Esophagus muscularis mucosa (tissue), 4 donors: Measurements from ENCODE around the gene DMAP1. TPM values are rescaled to one million over a fixed set of nuclear protein-coding genes. Genes with fewer than 3 reads are reported as not detected.

ENCODE experiments used
- DNase-seq: peaks from one replicate; pipeline ENCODE4 v3.0.0-alpha.2; 2017; ENCODE audit errors: extremely low spot score
- H3K27ac ChIP-seq, 4 donors: fragments of 200-600 bp; sonication (generic); replicated peaks in 1 of 4; 1 replicate in 3 of 4; 2 replicates in 1 of 4; pipeline ENCODE4 v1.5.1; 2016 to 2019; ENCODE audit warnings: mild to moderate bottlenecking in 1 of 4
- H3K27me3 ChIP-seq, 4 donors: fragments of 200-600 bp; sonication (generic); one replicate each; pipeline versions ENCODE4 v1.5.1 to v1.6.0; 2016 to 2019
- H3K36me3 ChIP-seq, 4 donors: fragments of 200-600 bp; sonication (generic); one replicate each; pipeline ENCODE4 v1.5.1; 2016 to 2019
- H3K4me1 ChIP-seq, 4 donors: fragments of 200-600 bp; sonication (generic); one replicate each; pipeline ENCODE4 v1.5.1; 2016 to 2019
- H3K4me3 ChIP-seq, 4 donors: fragments of 200-600 bp; sonication (generic); 1 replicate in 2 of 4; 2 replicates in 2 of 4; pipeline ENCODE4 v1.5.1; 2016 to 2019; ENCODE audit warnings: mild to moderate bottlenecking in 4 of 4, moderate library complexity in 1 of 4
- H3K9me3 ChIP-seq, 4 donors: fragments of 200-600 bp; sonication (generic); 1 replicate in 3 of 4; 2 replicates in 1 of 4; pipeline ENCODE4 v1.5.1; 2016 to 2019
- CTCF ChIP-seq, 3 experiments: fragments of 200-600 bp in 2 of 3; fragments of 450-650 bp in 1 of 3; sonication (generic) in 2 of 3; IDR thresholded peaks; one replicate each; pipeline ENCODE4 v1.5.1; 2017 to 2019; ENCODE audit warnings: antibody characterized with exemption in 3 of 3, mild to moderate bottlenecking in 2 of 3, moderate library complexity in 1 of 3
- EP300 ChIP-seq: sonication (generic); formaldehyde crosslinking; IDR thresholded peaks from one replicate; pipeline ENCODE4 v1.6.1; 2017; ENCODE audit warnings: antibody characterized with exemption
- POLR2A ChIP-seq: fragments of 450-650 bp; IDR thresholded peaks from one replicate; pipeline ENCODE4 v1.6.1; 2017; ENCODE audit warnings: antibody characterized with exemption, moderate library complexity, mild to moderate bottlenecking, low read depth
- POLR2AphosphoS5 ChIP-seq, 2 donors: sonication (generic); formaldehyde crosslinking; IDR thresholded peaks; one replicate each; pipeline ENCODE4 v1.6.1; 2017; ENCODE audit warnings: antibody characterized with exemption in 2 of 2
- WGBS: methylation state at CpG from one replicate; pipeline ENCODE4 v1.1.5; 2018; 5-methylcytosine and 5-hydroxymethylcytosine counted together
- intact Hi-C: fragments of 100-400 bp; cut with DNase I; formaldehyde crosslinking; loops from one replicate; pipeline ENCODE4 v1.15.1; 2023
- total RNA-seq, 4 donors: library from RNA; depleted of rRNA; stranded (reverse); fragments of >200 nt; gene quantifications; one replicate each; pipeline versions ENCODE4 v1.1.0 to v1.2.1, GENCODE V29; 2016

DMAP1 gene
- total RNA-seq, 4 donors from 2014 or later: 24.0 to 34.6 (median 30.4) TPM

- Histone ChIP-seq H3K27ac (no peak overlapping the region), H3K36me3 (peaks cover 0 to 29% (median 2%) of the 10 kb centered on the region in 4 donors), H3K27me3 (no peaks in the 10 kb centered on the region), H3K9me3 (no peaks in the 10 kb centered on the region), H3K4me1 (no peaks in the 10 kb centered on the region), H3K4me3 (no peak overlapping the region)
- no peak for DNase-seq
- TF ChIP-seq CTCF (IDR thresholded peaks at IDR 0.05) (no peak), POLR2AphosphoS5 (IDR thresholded peaks at IDR 0.05) (no peak), EP300 (no peak)
- intact Hi-C loops: no loop called here
- 90% methylated on average over 3 of the region's 3 CpGs for WGBS
Measured at GRCh38 chr1:44230796-44231195, 17.5 kb downstream of the DMAP1 start.

GRCh38 chr1:44233593-44233992 is 20.3 kb downstream of the DMAP1 start:
- no peaks in the 10 kb centered on the region for H3K27me3 ChIP-seq
- TF ChIP-seq POLR2A: no peak
- TF ChIP-seq EP300: no peak
- TF ChIP-seq CTCF (IDR thresholded peaks at IDR 0.05): no peak
- no peak for TF ChIP-seq POLR2AphosphoS5 (IDR thresholded peaks at IDR 0.05)
- H3K27ac ChIP-seq: no peak overlapping the region
- no peak for DNase-seq
- no peak overlapping the region for H3K4me3 ChIP-seq
- no peaks in the 10 kb centered on the region for H3K9me3 ChIP-seq
- peaks cover 0 to 29% (median 2%) of the 10 kb centered on the region in 4 donors for H3K36me3 ChIP-seq
- intact Hi-C loops: no loop called here
- WGBS: 96% methylated on average over 1 of the region's 1 CpG
- peaks cover 0 to 11% (median 11%) of the 10 kb centered on the region in 4 donors for H3K4me1 ChIP-seq

- no peak for TF ChIP-seq POLR2A
- no peak for TF ChIP-seq POLR2AphosphoS5 (IDR thresholded peaks at IDR 0.05)
- no peak for TF ChIP-seq CTCF (IDR thresholded peaks at IDR 0.05)
- no peak for TF ChIP-seq EP300
- Histone ChIP-seq H3K4me1 (peaks cover 20 to 33% (median 33%) of the 10 kb centered on the region in 4 donors), H3K9me3 (no peaks in the 10 kb centered on the region), H3K27me3 (no peaks in the 10 kb centered on the region), H3K4me3 (no peak overlapping the region), H3K27ac (no peak overlapping the region), H3K36me3 (peaks cover 0 to 21% (median 2%) of the 10 kb centered on the region in 4 donors)
- no peak for DNase-seq
- 90% methylated on average over 5 of the region's 5 CpGs for WGBS
- intact Hi-C loops: no loop called here
Measured at GRCh38 chr1:44235808-44236207, 22.5 kb downstream of the DMAP1 start.

GRCh38 chr1:44236490-44237272 is 23.4 kb downstream of the DMAP1 start:
- no peaks in the 10 kb centered on the region for H3K9me3 ChIP-seq
- WGBS: over 99% methylated on average over 7 of the region's 8 CpGs
- TF ChIP-seq CTCF (IDR thresholded peaks at IDR 0.05): no peak
- TF ChIP-seq POLR2AphosphoS5 (IDR thresholded peaks at IDR 0.05): no peak
- H3K4me1 ChIP-seq: peaks cover 24 to 41% (median 41%) of the 10 kb centered on the region in 4 donors
- intact Hi-C loops: no loop called here
- no peaks in the 10 kb centered on the region for H3K27me3 ChIP-seq
- DNase-seq: no peak
- no peak overlapping the region for H3K27ac ChIP-seq
- peaks cover 0 to 13% (median 2%) of the 10 kb centered on the region in 4 donors for H3K36me3 ChIP-seq
- no peak overlapping the region for H3K4me3 ChIP-seq
